NCI-H1694 (cell line): ENCODE results near the gene ANKMY1.

Experiments
- DNase-seq: peaks from one replicate; lab custom pipeline; 2025; lab: John Stamatoyannopoulos, UW

Gene ANKMY1

GRCh38 chr2:240459401-240460252 lies 98.2 kb downstream of the ANKMY1 start:
- DNase-seq, result no peak

- no peak for DNase-seq
Observed at GRCh38 chr2:240458900-240459391, 98.8 kb downstream of the ANKMY1 start.

- DNase-seq, result no peak
Observed at GRCh38 chr2:240458044-240458899, 99.5 kb downstream of the ANKMY1 start.

- no peak for DNase-seq
Observed at GRCh38 chr2:240457223-240458043, 100.4 kb downstream of the ANKMY1 start.

GRCh38 chr2:240456447-240457222 lies 101.2 kb downstream of the ANKMY1 start:
- no peak for DNase-seq

GRCh38 chr2:240455647-240456446 lies 101.9 kb downstream of the ANKMY1 start:
- no peak for DNase-seq

- DNase-seq, result no peak
Observed at GRCh38 chr2:240455272-240455646, 102.5 kb downstream of the ANKMY1 start.

- DNase-seq, result no peak
Observed at GRCh38 chr2:240454106-240454901, 103.5 kb downstream of the ANKMY1 start.

- DNase-seq, result no peak
Observed at GRCh38 chr2:240453461-240454105, 104.2 kb downstream of the ANKMY1 start.

- no peak for DNase-seq
Observed at GRCh38 chr2:240452462-240453256, 105.1 kb downstream of the ANKMY1 start.

- DNase-seq, result no peak
Observed at GRCh38 chr2:240451791-240452461, 105.9 kb downstream of the ANKMY1 start.

GRCh38 chr2:240451108-240451611 lies 106.6 kb downstream of the ANKMY1 start:
- no peak for DNase-seq

GRCh38 chr2:240450532-240451107 lies 107.2 kb downstream of the ANKMY1 start:
- no peak for DNase-seq

GRCh38 chr2:240449764-240450531 lies 107.8 kb downstream of the ANKMY1 start:
- DNase-seq, result no peak

GRCh38 chr2:240448387-240449274 lies 109.2 kb downstream of the ANKMY1 start:
- no peak for DNase-seq
